HG03159 (cell line): ENCODE results near the gene LGALS7B.
"Not testable (repeated sequence)": the region's sequence is repeated elsewhere in the genome, so short reads cannot be mapped to it uniquely, and the experiment has no call there.

Experiments used
- ATAC-seq: cut with Tn5 transposase; IDR thresholded peaks from one replicate; pipeline ENCODE4 v1.9.1; 2021; ENCODE audit warnings: mild to moderate bottlenecking, moderate library complexity; ENCODE audit not compliant: unreplicated experiment

LGALS7B gene

DNA sequence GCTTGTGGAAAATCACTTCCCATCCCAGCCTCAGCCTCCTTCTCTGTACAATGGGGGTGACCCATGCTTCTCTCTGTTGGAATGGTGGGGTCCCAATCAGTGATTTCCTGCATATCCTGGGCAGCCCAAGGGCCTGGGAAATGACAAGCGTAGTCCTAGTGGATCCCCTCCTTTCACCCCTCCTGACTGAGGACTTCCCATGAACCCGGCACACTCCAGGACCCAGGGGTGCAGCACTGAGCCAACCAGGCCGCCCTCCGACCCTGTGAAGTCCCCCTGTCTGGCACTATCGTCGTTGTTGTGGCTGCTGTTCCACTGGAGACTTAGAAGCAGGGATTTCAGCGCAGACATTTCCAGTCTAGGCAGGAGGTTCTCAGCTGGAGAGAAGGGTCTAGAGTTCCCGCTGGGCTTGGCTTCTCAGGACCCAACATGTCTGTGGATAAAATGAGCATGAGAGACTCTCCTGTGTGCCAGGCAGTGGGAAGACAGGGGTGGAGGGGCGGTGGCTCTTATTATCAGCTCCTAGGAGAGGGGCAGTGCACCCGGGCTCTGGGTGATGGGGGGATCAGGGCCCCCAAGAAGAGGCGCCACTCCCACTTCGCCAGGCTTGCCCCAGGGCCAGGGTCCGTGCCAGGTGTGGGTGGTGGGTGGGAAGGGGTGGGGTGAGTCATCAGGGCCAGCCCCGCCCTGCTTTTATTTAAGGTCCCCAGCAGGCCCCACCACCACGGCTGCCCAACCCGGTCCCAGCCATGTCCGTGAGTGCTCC lies at the start of gene LGALS7B:
Gene LGALS7B, plus strand, starts transcription at position 723 of the 766 bp plus-strand sequence. Its CDS starts 27 bp downstream, at position 750.
- ATAC-seq, result no peak

GRCh38 chr19:38739440-38740256 lies 49.4 kb upstream of the LGALS7B start:
- no peak for ATAC-seq

- ATAC-seq, result no peak
Observed at GRCh38 chr19:38740257-38740592, 48.8 kb upstream of the LGALS7B start.

GRCh38 chr19:38740932-38741331 lies 48.1 kb upstream of the LGALS7B start:
- ATAC-seq, result no peak

DNA sequence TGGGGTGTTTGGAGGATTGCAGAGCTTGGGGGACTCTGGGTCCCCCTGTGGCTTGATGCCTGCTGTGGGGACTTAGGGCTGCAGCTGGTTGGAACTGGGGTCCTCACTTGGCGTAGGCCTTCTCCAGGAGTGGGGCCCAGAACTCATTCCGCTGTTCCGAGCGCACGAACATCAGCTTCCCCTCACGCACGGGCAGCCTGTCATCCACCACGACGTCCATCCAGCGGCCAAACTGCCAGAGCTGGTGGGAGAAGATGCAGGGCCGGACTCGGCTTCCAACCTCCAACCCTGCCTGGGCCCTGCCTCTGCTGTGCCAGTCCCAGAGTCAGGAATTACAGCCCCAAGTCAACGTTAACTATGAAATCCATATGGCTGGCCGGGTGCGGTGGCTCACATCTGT lies 47.3 kb upstream of the LGALS7B start:
- no peak for ATAC-seq

DNA sequence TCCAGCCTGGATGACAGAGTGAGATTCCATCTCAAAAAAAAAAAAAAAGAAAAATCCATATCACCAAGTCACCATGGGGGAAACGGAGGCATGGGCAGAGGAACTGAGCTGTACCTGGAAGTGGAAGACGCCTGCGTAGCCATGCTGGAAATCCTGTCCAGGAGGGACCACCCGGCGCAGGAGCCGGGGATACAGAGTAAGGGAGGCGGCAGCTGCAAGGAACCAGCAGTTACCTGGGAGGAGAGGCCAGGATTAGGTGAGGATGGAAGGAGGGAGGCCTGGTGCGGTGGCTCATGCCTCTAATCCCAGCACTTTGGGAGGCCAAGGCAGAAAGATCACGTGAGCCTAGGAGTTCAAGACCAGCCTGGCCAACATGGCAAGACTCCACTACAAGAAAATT lies 46.7 kb upstream of the LGALS7B start:
- ATAC-seq, result no peak

GRCh38 chr19:38742906-38743305 lies 46.1 kb upstream of the LGALS7B start:
- ATAC-seq, result no peak

GRCh38 chr19:38743394-38744297 lies 45.4 kb upstream of the LGALS7B start:
- no peak for ATAC-seq

DNA sequence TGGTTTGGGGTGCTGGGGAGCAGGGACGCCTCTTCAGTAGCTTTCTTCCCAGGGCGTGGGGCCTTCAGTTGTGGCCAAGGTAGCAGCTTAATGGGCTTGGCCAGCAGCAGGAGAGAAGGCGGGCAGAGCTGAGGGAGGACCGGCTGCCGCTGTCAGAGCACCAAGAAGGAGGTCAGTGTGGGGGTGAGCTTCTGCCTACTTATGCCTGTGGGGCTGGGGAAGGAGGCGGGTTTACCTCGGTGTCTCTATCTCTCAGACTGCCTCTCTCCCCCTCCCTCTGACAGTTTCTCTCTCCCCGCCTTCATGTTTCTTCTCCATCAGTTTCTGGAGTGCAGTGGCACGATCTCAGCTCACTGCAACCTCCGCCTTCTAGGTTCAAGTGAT lies 44.7 kb upstream of the LGALS7B start, which contains the start of gene CAPN12:
Gene CAPN12, minus strand, starts transcription at position 177 of the 384 bp plus-strand sequence. CDS start 309 bp downstream, outside the sequence.
- no peak for ATAC-seq

DNA sequence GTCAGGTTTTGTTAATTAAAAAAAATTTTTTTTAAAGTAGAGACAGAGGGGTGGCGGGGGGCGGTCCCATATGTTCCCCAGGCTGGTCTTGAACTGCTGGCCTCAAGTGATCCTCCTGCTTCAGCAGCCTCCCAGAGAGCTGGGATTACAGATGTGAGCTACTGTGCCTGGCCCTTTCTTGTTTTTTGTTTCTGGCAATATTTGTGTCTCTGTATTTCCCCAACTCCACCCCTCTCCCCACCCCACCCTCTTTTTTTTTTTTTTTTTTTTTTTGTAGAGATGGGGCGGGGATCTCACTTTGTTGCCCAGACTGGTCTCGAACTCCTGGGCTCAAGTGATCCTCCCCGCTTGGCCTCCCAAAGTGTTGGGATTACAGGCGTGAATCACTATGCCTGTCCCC lies 44.1 kb upstream of the LGALS7B start:
- no peak for ATAC-seq

DNA sequence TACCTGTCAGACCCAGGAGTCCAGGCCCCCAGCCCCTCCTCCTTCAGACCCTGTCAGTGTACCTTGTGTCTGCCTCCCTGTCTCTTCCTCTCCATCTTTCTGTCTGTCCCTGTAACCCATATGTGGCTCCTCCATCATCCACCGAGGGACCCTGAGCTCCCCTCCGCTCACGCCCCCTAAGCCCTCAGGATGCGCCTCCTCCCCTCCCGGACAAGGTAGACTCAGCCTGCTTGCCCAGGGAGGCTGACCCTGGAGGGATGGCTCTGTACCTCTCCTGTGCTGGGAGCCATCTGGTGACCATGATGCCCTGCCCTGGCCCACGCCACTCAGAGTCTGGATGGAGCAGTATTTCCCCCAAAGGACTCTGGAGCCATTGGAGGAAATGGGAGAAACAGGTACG lies 43.7 kb upstream of the LGALS7B start:
- no peak for ATAC-seq

- ATAC-seq, result not testable (repeated sequence)
Observed at GRCh38 chr19:38753783-38754182, 35.2 kb upstream of the LGALS7B start.

GRCh38 chr19:38754196-38754595 lies 34.8 kb upstream of the LGALS7B start:
- ATAC-seq, result not testable (repeated sequence)

- no peak for ATAC-seq
Observed at GRCh38 chr19:38759590-38760003, 29.4 kb upstream of the LGALS7B start.

DNA sequence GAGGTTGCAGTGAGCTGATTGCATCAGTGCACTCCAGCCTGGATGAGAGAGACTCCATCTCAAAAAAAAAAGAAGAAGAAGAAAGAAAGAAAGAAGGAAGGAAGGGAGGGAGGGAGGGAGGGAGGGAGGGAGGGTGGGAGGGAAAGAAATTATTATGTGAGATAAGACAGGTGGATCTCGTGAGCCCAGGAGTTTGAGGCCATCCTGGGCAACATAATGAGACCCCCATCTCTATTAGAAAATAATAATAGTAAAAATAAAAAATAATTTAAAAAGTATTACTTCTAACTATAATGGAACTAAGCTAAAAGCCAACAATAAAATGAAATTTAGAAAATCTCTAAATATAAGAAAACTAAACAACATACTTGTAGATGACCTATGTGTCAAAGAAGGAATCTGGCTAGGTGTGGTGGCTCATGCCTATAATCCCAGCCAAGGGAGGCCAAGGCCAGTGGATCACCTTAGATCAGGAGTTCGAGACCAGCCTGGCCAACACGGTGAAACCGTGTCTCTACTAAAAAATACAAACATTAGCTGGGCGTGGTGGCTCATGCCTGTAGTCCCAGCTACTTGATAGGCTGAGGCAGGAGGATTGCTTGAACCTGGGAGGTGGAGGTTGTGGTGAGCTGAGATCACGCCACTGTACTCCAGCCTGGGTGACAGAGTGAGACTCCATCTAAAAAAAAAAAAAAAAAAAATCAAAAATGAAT lies 28.0 kb upstream of the LGALS7B start:
- ATAC-seq, result not testable (repeated sequence)

GRCh38 chr19:38761884-38762389 lies 27.1 kb upstream of the LGALS7B start:
- not testable (repeated sequence) for ATAC-seq

GRCh38 chr19:38763795-38764220 lies 25.2 kb upstream of the LGALS7B start:
- ATAC-seq, result no peak

DNA sequence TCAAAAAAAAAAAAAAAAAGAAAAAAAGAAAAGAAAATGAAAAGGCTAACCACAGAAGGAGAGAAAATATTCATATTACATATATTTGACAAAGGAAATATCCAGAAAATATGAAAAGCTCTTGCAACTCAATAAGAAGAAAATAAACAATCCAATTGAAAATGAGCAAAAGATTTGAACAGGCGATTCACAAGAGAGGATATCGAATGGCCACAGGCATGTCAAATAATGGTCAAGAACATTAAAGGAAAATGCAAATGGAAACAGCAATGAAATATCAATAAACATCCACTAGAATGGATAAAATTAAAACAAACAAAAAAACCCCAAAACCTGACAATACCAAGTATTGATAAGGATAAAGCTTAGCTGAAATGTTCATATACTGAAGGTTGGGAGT lies 23.8 kb upstream of the LGALS7B start:
- ATAC-seq, result no peak

DNA sequence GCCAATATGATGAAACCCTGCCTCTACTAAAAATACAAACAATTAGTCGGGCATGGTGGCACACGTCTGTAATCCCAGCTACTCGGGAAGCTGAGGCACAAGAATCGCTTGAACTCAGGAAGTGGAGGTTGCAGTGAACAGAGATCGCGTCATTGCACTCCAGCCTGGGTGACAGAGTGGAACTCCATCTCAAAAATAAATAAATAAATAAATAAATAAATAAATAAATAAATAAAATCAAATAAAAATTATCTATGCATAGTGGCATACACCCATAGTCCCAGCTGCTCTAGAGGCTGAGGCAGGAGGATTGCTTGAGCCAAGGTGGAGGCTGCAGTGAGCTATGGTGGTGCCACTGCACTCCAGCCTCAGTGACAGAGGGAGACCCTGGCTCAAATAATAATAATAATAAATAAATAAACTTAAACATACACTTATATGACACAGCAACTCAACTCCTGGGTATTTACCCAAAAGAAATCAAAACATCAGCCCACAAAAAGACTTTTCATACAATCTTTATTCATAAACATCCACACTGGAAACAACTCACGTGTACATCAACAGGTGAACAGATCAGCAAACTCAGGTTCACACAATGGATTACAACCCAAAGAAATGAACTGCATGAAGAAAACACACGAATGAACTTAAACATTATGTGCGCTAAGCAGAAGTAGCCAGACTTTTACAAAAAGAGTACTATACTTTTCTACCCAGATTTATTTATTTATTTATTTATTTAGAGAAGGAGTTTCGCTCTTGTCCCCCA lies 22.5 kb upstream of the LGALS7B start:
- ATAC-seq, result no peak
